A549 (cell line): ENCODE results near the gene PITPNM1. TPM values are rescaled to one million over a fixed set of nuclear protein-coding genes. Genes with fewer than 3 reads are reported as not detected.

Experiments used
- ATAC-seq, 2 experiments: fragments of 200-7000 bp in 1 of 2; fragments of >200 bp in 1 of 2; cut with Nextera tagmentation in 1 of 2; cut with Tn5 transposase in 1 of 2; 3 replicates each; pipeline versions ENCODE4 v1.8.0 to v1.9.1; 2018 to 2020; ENCODE audit warnings: mild to moderate bottlenecking in 1 of 2, moderate library complexity in 1 of 2
- CTCF ChIA-PET: fragments of 300-600 bp; sonication (Branson Sonifier 250); formaldehyde crosslinking; extraction: SDS; loops from one replicate; lab custom pipeline; 2021; ENCODE audit warnings: antibody characterized with exemption, inconsistent platforms; lab: Yijun Ruan, JAX
- POLR2A ChIA-PET: fragments of 350-600 bp; formaldehyde crosslinking; extraction: SDS; loops from one replicate; lab custom pipeline; 2021; ENCODE audit warnings: antibody characterized with exemption, inconsistent platforms; lab: Yijun Ruan, JAX
- DNase-seq, 2 experiments: peaks; one replicate each; pipeline versions ENCODE4 v3.0.0 to v3.0.0-alpha.2; 2011 to 2016; ENCODE audit warnings: low read depth in 1 of 2, low spot score in 1 of 2
- FAIRE-seq: peaks from 2 replicates; lab custom pipeline; 2011; peaks lifted over from hg19 to GRCh38; lab: Jason Lieb, UNC
- H3K27ac ChIP-seq, 2 experiments: fragments of >200 bp; sonication (Bioruptor Twin); formaldehyde crosslinking; 3 replicates each; pipeline ENCODE4 v1.5.1; 2016 to 2017
- H3K4me1 ChIP-seq: fragments of >200 bp; sonication (Bioruptor Twin); formaldehyde crosslinking; 3 replicates; pipeline ENCODE4 v1.6.1; 2016
- H3K4me2 ChIP-seq: fragments of >200 bp; sonication (Bioruptor Twin); formaldehyde crosslinking; 3 replicates; pipeline ENCODE4 v1.6.1; 2016
- H3K4me3 ChIP-seq: fragments of >200 bp; sonication (Bioruptor Twin); formaldehyde crosslinking; 3 replicates; pipeline ENCODE4 v1.5.1; 2016
- H3K9me3 ChIP-seq: fragments of >200 bp; sonication (Bioruptor Twin); formaldehyde crosslinking; 3 replicates; pipeline ENCODE4 v1.6.1; 2016
- BCL3 ChIP-seq: fragments of >200 bp; sonication (Bioruptor Twin); formaldehyde crosslinking; IDR thresholded peaks from 3 replicates; pipeline ENCODE4 v1.6.1; 2016
- CEBPB ChIP-seq, 2 experiments: fragments of >200 bp in 1 of 2; sonication (Bioruptor Twin) in 1 of 2; formaldehyde crosslinking in 1 of 2; IDR thresholded peaks; 2 replicates each; pipeline ENCODE4 v1.6.1; 2012 to 2016
- CHD2 ChIP-seq: fragments of 150-350 bp; IDR thresholded peaks from 2 replicates; pipeline ENCODE4 v1.6.1; 2014; ENCODE audit warnings: low read length; ENCODE audit not compliant: partially characterized antibody
- CHD4 ChIP-seq: fragments of 200-600 bp; sonication (generic); IDR thresholded peaks from 2 replicates; pipeline ENCODE4 v1.6.1; 2016; ENCODE audit warnings: antibody characterized with exemption, mild to moderate bottlenecking, borderline replicate concordance
- EHF ChIP-seq: fragments of 250-450 bp; sonication (Bioruptor Pico); IDR thresholded peaks from 2 replicates; pipeline ENCODE4 v1.5.0; 2020; ENCODE audit warnings: mild to moderate bottlenecking
- EHMT2 ChIP-seq: fragments of 200-600 bp; sonication (generic); IDR thresholded peaks from 2 replicates; pipeline ENCODE4 v1.6.1; 2016; ENCODE audit warnings: antibody characterized with exemption, low read depth, mild to moderate bottlenecking, moderate library complexity
- ELK1 ChIP-seq: fragments of 150-350 bp; IDR thresholded peaks from 2 replicates; pipeline ENCODE4 v1.6.1; 2014; ENCODE audit warnings: low read depth, mild to moderate bottlenecking, low read length
- FOSB ChIP-seq: fragments of 250-450 bp; sonication (Bioruptor Pico); IDR thresholded peaks from 2 replicates; pipeline ENCODE4 v1.5.0; 2020; ENCODE audit warnings: mild to moderate bottlenecking, moderate library complexity
- FOXS1 ChIP-seq: fragments of 250-450 bp; sonication (Bioruptor Pico); IDR thresholded peaks from 2 replicates; pipeline ENCODE4 v1.5.0; 2020; ENCODE audit warnings: mild to moderate bottlenecking, moderate library complexity
- JUN ChIP-seq, 2 experiments: fragments of >200 bp; sonication (Bioruptor Twin); formaldehyde crosslinking; IDR thresholded peaks; 2 replicates in 1 of 2; 3 replicates in 1 of 2; pipeline ENCODE4 v1.6.1; 2016 to 2017
- MAX ChIP-seq: IDR thresholded peaks from 2 replicates; pipeline ENCODE4 v1.6.1; 2012
- MAZ ChIP-seq: fragments of 150-350 bp; IDR thresholded peaks from 2 replicates; pipeline ENCODE4 v1.6.1; 2014; ENCODE audit warnings: antibody characterized with exemption, low read depth, low read length, borderline replicate concordance
- NFE2L2 ChIP-seq: fragments of 150-350 bp; conservative IDR thresholded peaks from 2 replicates; pipeline ENCODE4 v1.6.1; 2014; ENCODE audit warnings: low read length
- NPAS2 ChIP-seq: fragments of 250-450 bp; sonication (Bioruptor Pico); IDR thresholded peaks from 2 replicates; pipeline ENCODE4 v1.8.0; 2022; ENCODE audit warnings: mild to moderate bottlenecking, moderate library complexity, borderline replicate concordance
- PHF8 ChIP-seq: fragments of 200-600 bp; sonication (generic); IDR thresholded peaks from 2 replicates; pipeline ENCODE4 v1.6.1; 2016; ENCODE audit warnings: low read depth, mild to moderate bottlenecking, antibody characterized with exemption, moderate library complexity, borderline replicate concordance
- POLR2AphosphoS2 ChIP-seq: conservative IDR thresholded peaks from 2 replicates; pipeline ENCODE4 v1.6.1; 2012; ENCODE audit warnings: low read length, improper control_type of control experiment, inconsistent platforms
- RAD21 ChIP-seq, 2 experiments: fragments of >200 bp in 1 of 2; sonication (Bioruptor Twin) in 1 of 2; formaldehyde crosslinking in 1 of 2; IDR thresholded peaks in 1 of 2; conservative IDR thresholded peaks in 1 of 2; 2 replicates in 1 of 2; 3 replicates in 1 of 2; pipeline ENCODE4 v1.6.1; 2012 to 2018; ENCODE audit warnings: inconsistent platforms in 1 of 2
- RARB ChIP-seq: fragments of 250-450 bp; sonication (Bioruptor Pico); IDR thresholded peaks from 2 replicates; pipeline ENCODE4 v1.8.0; 2021; ENCODE audit warnings: mild to moderate bottlenecking, moderate library complexity
- RNF2 ChIP-seq: fragments of 200-600 bp; sonication (generic); IDR thresholded peaks from 2 replicates; pipeline ENCODE4 v1.6.1; 2016; ENCODE audit warnings: low read depth, mild to moderate bottlenecking, antibody characterized with exemption, moderate library complexity, borderline replicate concordance
- ZFP36 ChIP-seq: fragments of 450-650 bp; IDR thresholded peaks from 2 replicates; pipeline ENCODE4 v1.6.1; 2014; ENCODE audit warnings: borderline replicate concordance; ENCODE audit not compliant: partially characterized antibody
- ZNF302 ChIP-seq: fragments of 250-450 bp; sonication (Bioruptor Pico); IDR thresholded peaks from 2 replicates; pipeline ENCODE4 v1.9.0; 2021; ENCODE audit warnings: inconsistent platforms, mild to moderate bottlenecking, moderate library complexity
- WGBS: methylation state at CpG from one replicate; pipeline ENCODE4 v1.1.6; 2017; ENCODE audit errors: missing lambda C conversion rate; 5-methylcytosine and 5-hydroxymethylcytosine counted together
- polyA plus RNA-seq, 4 experiments: library from polyadenylated mRNA; depleted of rRNA in 3 of 4; stranded (reverse); fragments of >200 nt; fragmentation: RNase III in 1 of 4; extraction: RNeasy Plus Mini Kit Qiagen cat#74134 plus additional on column Dnase treatment in 1 of 4; gene quantifications; 2 replicates in 3 of 4; 3 replicates in 1 of 4; pipeline ENCODE4 v1.2.3, GENCODE V29; 2011 to 2017
- TF ChIP-seq, protein P1 (sequence below): fragments of >200 bp; sonication (Bioruptor Twin); formaldehyde crosslinking; IDR thresholded peaks from 3 replicates; pipeline ENCODE4 v1.5.1; 2016
- TF ChIP-seq, protein P2 (sequence below): IDR thresholded peaks from 2 replicates; pipeline ENCODE4 v1.6.1; 2012; ENCODE audit warnings: low read depth, borderline replicate concordance

PITPNM1 gene
- polyA plus RNA-seq, 2 of the 4 experiments (the other 2 are of a cell fraction), result 14.2 to 42.0 TPM

- H3K9me3 ChIP-seq, result no peaks in the 10 kb centered on the region
- H3K4me1 ChIP-seq, result peaks cover 17% of the 10 kb centered on the region
- H3K4me3 ChIP-seq, result no peak overlapping the region
- CTCF ChIA-PET, result interaction anchor here (0.8 to 1.2 kb wide), 4 partner anchors 9 to 150 kb away, joined by 3 read pairs; no protein-coding TSS in a partner anchor
- TF ChIP-seq CEBPB (IDR thresholded peaks at IDR 0.05), result peak; percentile 66 to 86
- TF ChIP-seq EHMT2, result no peak
- FAIRE-seq (no peak), DNase-seq (no peak), ATAC-seq (no peak)
- POLR2A ChIA-PET, result interaction anchor here (1.2 kb wide), 1 partner anchor 99 kb away, joined by 4 read pairs; the partner anchor contains the start of gene PPP1CA
- H3K27ac ChIP-seq, result no peak overlapping the region
- no peak overlapping the region for H3K4me2 ChIP-seq
- WGBS, result 86% methylated on average over 9 of the region's 9 CpGs
Observed at GRCh38 chr11:67500831-67501715, 4.1 kb downstream of the PITPNM1 start.

DNA sequence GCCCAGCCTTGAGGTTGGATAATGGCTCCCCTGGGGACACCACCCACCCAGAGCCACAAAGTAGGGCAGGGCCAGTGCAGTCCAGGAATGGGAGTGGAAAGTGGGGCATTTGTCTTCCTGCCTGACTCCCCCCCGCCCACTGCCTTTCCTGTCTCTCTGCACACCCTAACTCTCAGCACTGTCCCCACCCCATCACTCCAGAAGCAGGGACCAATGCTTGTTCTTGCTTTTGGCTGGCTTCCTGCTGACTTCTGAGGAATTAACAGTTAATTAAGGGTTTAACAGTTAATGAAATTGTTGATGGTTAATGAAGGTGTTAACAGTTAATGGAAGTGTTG lies 4.7 kb downstream of the PITPNM1 start:
- Histone ChIP-seq H3K9me3 (no peaks in the 10 kb centered on the region), H3K4me2 (no peak overlapping the region), H3K4me1 (peaks cover 12% of the 10 kb centered on the region), H3K27ac (no peak overlapping the region), H3K4me3 (no peak overlapping the region)
- FAIRE-seq, result no peak
- 93% methylated on average over 1 of the region's 1 CpG for WGBS
- no peak for DNase-seq
- ATAC-seq, result no peak
- POLR2A ChIA-PET, result no interaction called here
- CTCF ChIA-PET, result interaction anchor here (0.9 to 1.3 kb wide), 4 partner anchors 99 to 149 kb away, joined by 3 to 5 read pairs (median 3); partner anchors contain the start of gene PPP1CA
- TF ChIP-seq JUN (IDR thresholded peaks at IDR 0.05), result no peak
- TF ChIP-seq CHD4, result no peak
- TF ChIP-seq, protein P1, sequence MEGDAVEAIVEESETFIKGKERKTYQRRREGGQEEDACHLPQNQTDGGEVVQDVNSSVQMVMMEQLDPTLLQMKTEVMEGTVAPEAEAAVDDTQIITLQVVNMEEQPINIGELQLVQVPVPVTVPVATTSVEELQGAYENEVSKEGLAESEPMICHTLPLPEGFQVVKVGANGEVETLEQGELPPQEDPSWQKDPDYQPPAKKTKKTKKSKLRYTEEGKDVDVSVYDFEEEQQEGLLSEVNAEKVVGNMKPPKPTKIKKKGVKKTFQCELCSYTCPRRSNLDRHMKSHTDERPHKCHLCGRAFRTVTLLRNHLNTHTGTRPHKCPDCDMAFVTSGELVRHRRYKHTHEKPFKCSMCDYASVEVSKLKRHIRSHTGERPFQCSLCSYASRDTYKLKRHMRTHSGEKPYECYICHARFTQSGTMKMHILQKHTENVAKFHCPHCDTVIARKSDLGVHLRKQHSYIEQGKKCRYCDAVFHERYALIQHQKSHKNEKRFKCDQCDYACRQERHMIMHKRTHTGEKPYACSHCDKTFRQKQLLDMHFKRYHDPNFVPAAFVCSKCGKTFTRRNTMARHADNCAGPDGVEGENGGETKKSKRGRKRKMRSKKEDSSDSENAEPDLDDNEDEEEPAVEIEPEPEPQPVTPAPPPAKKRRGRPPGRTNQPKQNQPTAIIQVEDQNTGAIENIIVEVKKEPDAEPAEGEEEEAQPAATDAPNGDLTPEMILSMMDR, result no peak
- TF ChIP-seq CHD2, result no peak
- no peak for TF ChIP-seq FOXS1 (CRISPR knock-in tag)
- TF ChIP-seq, protein P2, sequence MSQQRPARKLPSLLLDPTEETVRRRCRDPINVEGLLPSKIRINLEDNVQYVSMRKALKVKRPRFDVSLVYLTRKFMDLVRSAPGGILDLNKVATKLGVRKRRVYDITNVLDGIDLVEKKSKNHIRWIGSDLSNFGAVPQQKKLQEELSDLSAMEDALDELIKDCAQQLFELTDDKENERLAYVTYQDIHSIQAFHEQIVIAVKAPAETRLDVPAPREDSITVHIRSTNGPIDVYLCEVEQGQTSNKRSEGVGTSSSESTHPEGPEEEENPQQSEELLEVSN, result no peak
- TF ChIP-seq RNF2, result no peak
- no peak for TF ChIP-seq MAZ
- no peak for TF ChIP-seq NPAS2 (CRISPR knock-in tag)
- no peak for TF ChIP-seq CEBPB (IDR thresholded peaks at IDR 0.05)
- no peak for TF ChIP-seq PHF8
- TF ChIP-seq FOSB (CRISPR knock-in tag), result no peak
- no peak for TF ChIP-seq EHF (CRISPR knock-in tag)

- DNase-seq, result no peak
- H3K9me3 ChIP-seq, result no peaks in the 10 kb centered on the region
- CTCF ChIA-PET, result interaction anchor here (1.1 to 1.3 kb wide), 3 partner anchors 99 to 143 kb away, joined by 3 to 5 read pairs (median 3); partner anchors contain the start of gene PPP1CA
- WGBS, result 93% methylated on average over 12 of the region's 26 CpGs
- TF ChIP-seq NFE2L2 (no peak), RAD21 (conservative IDR thresholded peaks at IDR 0.05 in 1 of 2, IDR thresholded peaks at IDR 0.05 in 1 of 2) (no peak), NPAS2 (CRISPR knock-in tag) (no peak), ELK1 (no peak), MAX (no peak), ZNF302 (CRISPR knock-in tag) (no peak), RARB (CRISPR knock-in tag) (no peak), BCL3 (no peak), POLR2AphosphoS2 (no peak), ZFP36 (no peak), CHD4 (no peak), CHD2 (no peak), FOXS1 (CRISPR knock-in tag) (no peak)
- TF ChIP-seq, all 56 proteins: peak for 0
- Histone ChIP-seq H3K4me2 (no peak overlapping the region), H3K27ac (no peak overlapping the region), H3K4me1 (peaks cover 11% of the 10 kb centered on the region), H3K4me3 (no peak overlapping the region)
- FAIRE-seq, result no peak
- POLR2A ChIA-PET, result no interaction called here
- ATAC-seq, result no peak
Observed at GRCh38 chr11:67499808-67500483, 5.2 kb downstream of the PITPNM1 start.
